HG02763 (cell line): ENCODE data around the gene ZNF648.
"Not testable (repeated sequence)": the region's sequence is repeated elsewhere in the genome, so short reads cannot be mapped to it uniquely, and the experiment has no call there.

Experiments
- ATAC-seq: cut with Tn5 transposase; IDR thresholded peaks from one replicate; pipeline ENCODE4 v1.9.1; 2021; ENCODE audit warnings: mild to moderate bottlenecking, moderate library complexity; ENCODE audit not compliant: unreplicated experiment

ZNF648 gene

DNA sequence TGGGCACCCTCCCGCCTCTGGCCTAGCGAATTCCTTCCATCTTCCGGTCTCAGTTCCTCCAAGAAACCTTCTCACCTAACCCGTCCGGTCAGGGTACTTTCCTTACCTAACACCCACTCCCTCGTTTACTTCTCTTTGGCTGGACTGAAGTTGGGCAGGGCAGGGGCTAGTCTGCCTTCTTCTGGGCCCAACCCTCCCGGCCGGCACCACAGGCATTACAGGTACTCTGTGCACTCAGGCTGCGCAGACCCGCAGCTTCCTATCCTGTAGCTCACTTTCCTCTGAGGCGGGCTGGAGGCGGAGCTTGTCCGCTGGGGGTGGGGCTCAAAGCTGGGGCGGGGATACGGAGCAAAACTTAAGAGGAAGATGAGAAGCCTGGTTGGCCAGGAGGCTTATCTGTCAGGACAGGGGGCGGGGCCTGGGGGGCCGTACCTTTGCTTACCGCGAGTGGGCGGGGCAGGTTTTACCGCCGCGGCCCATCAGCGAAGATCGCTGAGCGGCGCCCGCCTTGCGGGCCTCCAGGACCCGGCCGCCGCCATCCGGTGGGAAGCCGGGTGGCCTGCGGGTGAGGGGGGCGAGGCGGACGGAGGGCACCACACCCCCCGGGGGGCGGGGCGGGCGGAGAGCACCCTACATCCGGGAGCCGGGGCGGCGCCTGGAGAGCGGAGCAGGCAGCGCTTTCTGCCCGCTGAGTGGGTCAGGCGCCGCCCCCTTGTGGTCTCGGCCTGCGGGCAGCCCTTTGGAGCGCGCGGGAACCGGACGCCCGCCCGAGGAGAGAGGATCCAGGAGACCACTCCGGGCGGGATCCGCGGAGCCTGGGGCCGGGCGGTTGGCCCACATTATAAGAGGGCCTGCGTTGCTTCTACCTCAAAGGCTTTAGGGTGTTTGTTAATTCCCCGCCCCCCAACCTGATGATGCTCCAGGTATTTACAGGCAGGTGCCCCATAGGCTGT is 31.9 kb downstream of the ZNF648 start:
- ATAC-seq: peak; percentile 94

DNA sequence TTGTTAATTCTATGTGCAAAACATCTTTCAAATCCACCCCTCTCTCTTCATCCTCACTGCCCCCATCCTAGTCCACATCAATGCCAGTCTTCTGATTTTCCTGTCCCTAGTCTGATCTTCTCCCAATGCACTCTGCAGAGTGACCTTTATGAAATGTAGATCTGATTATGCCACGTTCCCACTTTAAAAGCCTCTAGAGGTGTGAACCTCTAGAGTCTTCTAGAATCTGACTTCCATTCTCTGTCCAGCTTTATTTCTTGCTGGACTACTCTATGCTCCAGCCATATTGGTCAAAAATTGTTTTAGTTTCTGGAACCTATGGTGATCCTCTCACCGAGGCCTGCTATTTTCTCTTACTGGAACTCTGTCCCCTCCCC is 32.5 kb downstream of the ZNF648 start:
- no peak for ATAC-seq

DNA sequence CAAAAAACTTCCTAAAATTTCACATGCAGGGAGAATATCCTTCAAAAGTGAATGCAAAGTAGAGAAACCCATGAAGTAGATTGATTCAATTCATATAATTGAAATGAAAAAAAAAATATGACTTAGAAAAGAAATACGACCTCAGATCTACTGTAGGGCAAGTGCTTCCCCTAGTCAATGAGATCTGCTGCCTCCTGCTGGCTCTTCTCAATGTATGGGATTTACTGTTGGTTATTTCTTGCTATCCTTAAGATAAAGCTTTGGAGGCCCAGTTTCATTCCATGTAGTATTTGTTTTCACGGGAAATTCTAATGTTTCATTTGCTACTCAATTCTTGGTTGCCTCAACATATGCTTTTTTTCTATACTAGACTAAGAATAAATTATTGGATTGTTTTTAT is 46.2 kb downstream of the ZNF648 start:
- ATAC-seq: no peak

DNA sequence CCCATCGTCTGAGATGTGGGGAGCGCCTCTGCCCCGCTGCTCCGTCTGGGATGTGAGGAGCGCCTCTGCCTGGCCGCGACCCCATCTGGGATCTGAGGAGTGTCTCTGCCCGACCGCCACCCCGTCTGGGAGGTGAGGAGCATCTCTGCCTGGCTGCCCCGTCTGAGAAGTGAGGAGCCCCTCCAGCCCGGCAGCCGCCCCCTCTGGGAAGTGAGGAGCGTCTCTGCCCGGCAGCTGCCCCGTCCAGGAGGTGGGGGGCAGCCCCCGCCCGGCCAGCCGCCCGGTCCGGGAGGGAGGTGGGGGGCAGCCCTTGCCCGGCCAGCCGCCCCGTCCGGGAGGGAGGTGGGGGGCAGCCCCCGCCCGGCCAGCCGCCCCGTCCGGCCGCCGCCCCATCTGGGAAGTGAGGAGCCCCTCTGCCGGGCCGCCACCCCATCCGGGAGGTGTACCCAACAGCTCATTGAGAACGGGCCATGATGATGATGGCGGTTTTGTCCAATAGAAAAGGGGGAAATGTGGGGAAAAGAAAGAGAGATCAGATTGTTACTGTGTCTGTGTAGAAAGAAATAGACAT is 50.6 kb downstream of the ZNF648 start:
- ATAC-seq: not testable (repeated sequence)

DNA sequence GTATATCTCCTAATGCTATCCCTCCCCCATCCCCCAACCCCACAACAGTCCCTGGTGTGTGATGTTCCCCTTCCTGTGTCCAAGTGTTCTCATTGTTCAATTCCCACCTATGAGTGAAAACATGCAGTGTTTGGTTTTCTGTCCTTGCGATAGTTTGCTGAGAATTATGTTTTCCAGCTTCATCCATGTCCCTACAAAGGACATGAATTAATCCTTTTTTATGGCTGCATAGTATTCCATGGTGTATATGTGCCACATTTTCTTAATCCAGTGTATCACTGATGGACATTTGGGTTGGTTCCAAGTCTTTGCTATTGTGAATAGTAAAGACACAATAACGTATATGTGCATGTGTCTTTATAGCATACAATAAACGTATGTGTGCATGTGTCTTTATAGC is 56.1 kb downstream of the ZNF648 start:
- ATAC-seq: not testable (repeated sequence)

DNA sequence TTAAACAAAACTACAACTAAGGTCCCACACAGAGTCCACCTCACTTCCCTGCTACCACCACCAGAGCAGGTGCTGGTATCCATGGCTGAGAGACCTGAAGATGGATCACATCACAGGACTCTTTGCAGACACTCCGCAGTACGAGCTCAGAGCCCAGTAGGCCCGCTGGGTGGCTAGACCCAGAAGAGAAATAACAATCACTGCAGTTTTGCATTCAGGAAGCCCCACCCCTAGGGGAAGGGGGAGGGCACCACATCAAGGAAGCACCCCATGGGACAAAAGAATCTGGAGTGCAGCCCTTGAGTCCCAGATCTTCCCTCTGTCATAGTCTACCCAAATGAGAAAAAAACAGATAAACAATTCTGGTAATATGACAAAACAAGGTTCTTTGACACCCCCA is 56.9 kb downstream of the ZNF648 start:
- ATAC-seq: no peak
